KOPT-K1 (cell line): ENCODE results near the gene MAP3K4.
A peak's percentile ranks its signal among the peaks of the same experiment; 100 is the strongest.

Experiments
- H3K27ac ChIP-seq: fragments of 200-600 bp; sonication (generic); 2 replicates; pipeline ENCODE4 v1.5.1; 2016; ENCODE audit warnings: antibody characterized with exemption, mild to moderate bottlenecking, low read depth, low read length; ENCODE audit not compliant: poor library complexity, severe bottlenecking
- H3K36me3 ChIP-seq: fragments of 200-600 bp; sonication (generic); 2 replicates; pipeline ENCODE4 v1.5.1; 2017; ENCODE audit warnings: antibody characterized with exemption, mild to moderate bottlenecking, low read length, moderate library complexity; ENCODE audit not compliant: insufficient read depth
- H3K9me3 ChIP-seq: fragments of 200-600 bp; sonication (generic); 2 replicates; pipeline ENCODE4 v1.5.1; 2017; ENCODE audit warnings: antibody characterized with exemption, low read length, mild to moderate bottlenecking; ENCODE audit not compliant: insufficient read depth, poor library complexity, severe bottlenecking

The MAP3K4 gene

DNA sequence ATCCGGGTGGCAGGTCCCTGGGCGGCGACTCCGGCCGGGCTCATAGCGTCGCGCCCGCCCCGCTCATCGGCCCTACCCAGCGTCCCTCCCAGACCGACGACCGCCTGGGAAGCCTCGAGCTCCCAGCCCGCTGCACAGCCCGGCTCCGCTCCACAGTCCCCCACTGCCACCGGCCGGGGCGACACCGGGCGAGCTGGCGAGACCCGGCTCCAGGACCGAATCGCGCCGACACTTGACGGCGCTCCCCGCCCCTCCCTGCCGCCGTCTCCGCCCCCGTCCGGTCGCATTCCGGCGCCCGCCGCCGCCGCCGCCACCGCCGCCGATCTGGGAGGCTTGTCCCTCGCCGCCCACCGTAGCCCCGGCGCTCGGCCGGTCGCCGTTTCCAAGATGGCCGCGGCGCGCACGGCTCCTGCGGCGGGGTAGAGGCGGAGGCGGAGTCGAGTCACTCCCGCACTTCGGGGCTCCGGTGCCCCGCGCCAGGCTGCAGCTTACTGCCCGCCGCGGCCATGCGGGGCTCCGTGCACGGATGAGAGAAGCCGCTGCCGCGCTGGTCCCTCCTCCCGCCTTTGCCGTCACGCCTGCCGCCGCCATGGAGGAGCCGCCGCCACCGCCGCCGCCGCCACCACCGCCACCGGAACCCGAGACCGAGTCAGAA is at the start of gene MAP3K4:
Gene MAP3K4 (plus strand): TSS at position 364 of the 655 bp plus-strand sequence. CDS start 163 bp downstream, at position 527.
- peak within 1 kb of the TSS; percentile 60 for H3K27ac ChIP-seq
- no peaks in the 10 kb centered on the region for H3K36me3 ChIP-seq
- H3K9me3 ChIP-seq = no peaks in the 10 kb centered on the region

GRCh38 chr6:160943997-160944396 is 47.6 kb upstream of the MAP3K4 start:
- Histone ChIP-seq H3K27ac (no peak overlapping the region), H3K36me3 (no peaks in the 10 kb centered on the region), H3K9me3 (no peaks in the 10 kb centered on the region)

- H3K27ac ChIP-seq = no peak overlapping the region
- no peaks in the 10 kb centered on the region for H3K9me3 ChIP-seq
- no peaks in the 10 kb centered on the region for H3K36me3 ChIP-seq
Observed at GRCh38 chr6:160945516-160946177, 45.9 kb upstream of the MAP3K4 start.

GRCh38 chr6:160949531-160949930 is 42.0 kb upstream of the MAP3K4 start:
- H3K27ac ChIP-seq = no peak overlapping the region
- no peaks in the 10 kb centered on the region for H3K9me3 ChIP-seq
- H3K36me3 ChIP-seq = no peaks in the 10 kb centered on the region

- Histone ChIP-seq H3K27ac (no peak overlapping the region), H3K36me3 (no peaks in the 10 kb centered on the region)
Observed at GRCh38 chr6:160950507-160950906, 41.1 kb upstream of the MAP3K4 start.

GRCh38 chr6:160951187-160952030 is 40.2 kb upstream of the MAP3K4 start:
- H3K27ac ChIP-seq = no peak overlapping the region

More at GRCh38 chr6:160950507-160950906, 41.1 kb upstream of the MAP3K4 start:
- no peaks in the 10 kb centered on the region for H3K9me3 ChIP-seq

GRCh38 chr6:160952633-160953281 is 38.8 kb upstream of the MAP3K4 start:
- Histone ChIP-seq H3K9me3 (no peaks in the 10 kb centered on the region), H3K27ac (no peak overlapping the region), H3K36me3 (no peaks in the 10 kb centered on the region)

More at GRCh38 chr6:160951187-160952030, 40.2 kb upstream of the MAP3K4 start:
- H3K9me3 ChIP-seq = no peaks in the 10 kb centered on the region
- no peaks in the 10 kb centered on the region for H3K36me3 ChIP-seq

GRCh38 chr6:160955508-160956295 is 35.9 kb upstream of the MAP3K4 start:
- Histone ChIP-seq H3K27ac (no peak overlapping the region), H3K9me3 (no peaks in the 10 kb centered on the region), H3K36me3 (no peaks in the 10 kb centered on the region)

- no peaks in the 10 kb centered on the region for H3K9me3 ChIP-seq
- H3K27ac ChIP-seq = no peak overlapping the region
- no peaks in the 10 kb centered on the region for H3K36me3 ChIP-seq
Observed at GRCh38 chr6:160956300-160957035, 35.1 kb upstream of the MAP3K4 start.

- Histone ChIP-seq H3K36me3 (no peaks in the 10 kb centered on the region), H3K27ac (no peak overlapping the region), H3K9me3 (no peaks in the 10 kb centered on the region)
Observed at GRCh38 chr6:160959726-160960435, 31.7 kb upstream of the MAP3K4 start.

DNA sequence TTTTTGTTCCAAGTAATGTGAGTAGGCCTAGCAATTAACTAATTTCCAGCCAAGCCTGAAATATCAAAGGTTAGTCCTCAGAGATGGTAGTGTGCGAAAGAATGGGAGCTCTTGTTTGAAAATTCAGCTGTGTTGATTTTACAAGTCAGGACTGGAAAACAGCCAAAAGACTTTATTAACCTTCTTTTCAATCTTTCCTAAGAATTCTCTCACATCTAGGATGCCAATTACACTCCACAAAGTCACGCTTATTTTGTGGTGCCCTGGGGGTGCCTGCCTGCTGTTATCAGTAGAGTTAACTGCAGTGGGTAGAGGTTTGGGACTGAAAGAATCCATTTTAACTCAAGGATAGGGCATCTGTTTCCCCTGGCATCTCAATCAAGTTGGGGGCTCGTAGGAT is 30.7 kb upstream of the MAP3K4 start:
- Histone ChIP-seq H3K27ac (no peak overlapping the region), H3K9me3 (no peaks in the 10 kb centered on the region), H3K36me3 (no peaks in the 10 kb centered on the region)

- no peaks in the 10 kb centered on the region for H3K9me3 ChIP-seq
- no peaks in the 10 kb centered on the region for H3K36me3 ChIP-seq
- H3K27ac ChIP-seq = no peak overlapping the region
Observed at GRCh38 chr6:160962835-160963623, 28.5 kb upstream of the MAP3K4 start.

DNA sequence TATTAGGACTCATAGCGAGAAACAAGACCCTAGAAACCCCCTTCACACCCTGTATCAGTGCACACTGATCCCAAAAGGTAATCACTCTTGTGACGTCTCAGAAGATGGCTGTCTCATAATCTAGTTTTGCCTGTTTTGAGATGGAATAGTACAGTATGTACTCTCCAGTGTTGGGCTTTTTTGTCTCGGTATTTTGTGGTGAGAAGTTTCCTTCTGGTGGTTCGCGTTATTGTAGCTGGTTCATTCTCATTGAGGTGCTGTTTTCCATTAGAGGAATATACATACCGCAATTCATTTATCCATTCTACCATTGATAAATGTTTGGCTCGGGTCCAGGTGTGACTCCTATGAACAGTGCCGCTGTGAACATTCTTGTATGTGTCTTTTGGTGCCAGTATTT is 27.9 kb upstream of the MAP3K4 start:
- Histone ChIP-seq H3K9me3 (no peaks in the 10 kb centered on the region), H3K36me3 (no peaks in the 10 kb centered on the region), H3K27ac (no peak overlapping the region)
